ENCODE data around the gene DNAH7. TPM values are rescaled to one million over a fixed set of nuclear protein-coding genes. Genes with fewer than 3 reads are reported as not detected.

DNAH7 gene
- total and polyA plus RNA-seq, 12 donors = 0.36 to 3.6 (median 1.4) TPM

GRCh38 chr2:195850764-195851163 is 217.9 kb downstream of the DNAH7 start:
- no peaks in the 10 kb centered on the region for H3K4me1 ChIP-seq (replicated peaks in 1 of 2)
- 79 to 85% (median 82%) methylated on average over 3 of the region's 3 CpGs for WGBS, 4 donors
- no peak overlapping the region for H3K4me3 ChIP-seq
- H3K9me3 ChIP-seq (replicated peaks in 1 of 3) = no peaks in the 10 kb centered on the region
- TF ChIP-seq POLR2A (IDR thresholded peaks at IDR 0.05) (no peak), CTCF (IDR thresholded peaks at IDR 0.05) (no peak)
- no peak overlapping the region for H3K27ac ChIP-seq
- intact Hi-C loops (cut with DNase I) = no loop called here
- H3K36me3 ChIP-seq (replicated peaks in 1 of 2) = no peaks in the 10 kb centered on the region
- no peak for DNase-seq
- no peaks in the 10 kb centered on the region for H3K27me3 ChIP-seq

- H3K4me1 ChIP-seq (replicated peaks in 1 of 2) = no peaks in the 10 kb centered on the region
- intact Hi-C loops (cut with DNase I) = no loop called here
- no peak overlapping the region for H3K4me3 ChIP-seq
- no peak for TF ChIP-seq CTCF (IDR thresholded peaks at IDR 0.05)
- TF ChIP-seq POLR2A (IDR thresholded peaks at IDR 0.05) = no peak
- no peaks in the 10 kb centered on the region for H3K9me3 ChIP-seq (replicated peaks in 1 of 3)
- no peak overlapping the region for H3K27ac ChIP-seq
- H3K27me3 ChIP-seq = no peaks in the 10 kb centered on the region
- WGBS, 4 donors = 92 to 95% (median 94%) methylated on average over 4 of the region's 4 CpGs
- no peaks in the 10 kb centered on the region for H3K36me3 ChIP-seq (replicated peaks in 1 of 2)
- DNase-seq = no peak
These were observed 220.3 kb downstream of the DNAH7 start for GRCh38 chr2:195848119-195848899.

- WGBS, 4 donors = 72 to 82% (median 78%) methylated on average over 3 of the region's 3 CpGs
- peaks cover 0 to under 1% of the 10 kb centered on the region in 2 donors for H3K4me1 ChIP-seq (replicated peaks in 1 of 2)
- DNase-seq = no peak
- intact Hi-C loops (cut with DNase I) = no loop called here
- H3K36me3 ChIP-seq (replicated peaks in 1 of 2) = no peaks in the 10 kb centered on the region
- H3K4me3 ChIP-seq = no peak overlapping the region
- no peaks in the 10 kb centered on the region for H3K27me3 ChIP-seq
- H3K9me3 ChIP-seq (replicated peaks in 1 of 3) = no peaks in the 10 kb centered on the region
- no peak overlapping the region for H3K27ac ChIP-seq
- no peak for TF ChIP-seq CTCF (IDR thresholded peaks at IDR 0.05)
- TF ChIP-seq POLR2A (IDR thresholded peaks at IDR 0.05) = no peak
These were observed 225.7 kb downstream of the DNAH7 start for GRCh38 chr2:195842932-195843331.

GRCh38 chr2:195838002-195838401 is 230.6 kb downstream of the DNAH7 start:
- H3K27ac ChIP-seq = no peak overlapping the region

More at GRCh38 chr2:195838002-195838401, 230.6 kb downstream of the DNAH7 start:
- Histone ChIP-seq H3K9me3 (replicated peaks in 1 of 3) (no peaks in the 10 kb centered on the region), H3K36me3 (replicated peaks in 1 of 2) (no peaks in the 10 kb centered on the region), H3K4me1 (replicated peaks in 1 of 2) (peaks cover 0 to 8% of the 10 kb centered on the region in 2 donors), H3K27me3 (no peaks in the 10 kb centered on the region), H3K4me3 (no peak overlapping the region)
- WGBS, 4 donors = 25 to 40% (median 38%) methylated on average over 1 of the region's 1 CpG
- no peak for DNase-seq
- intact Hi-C loops (cut with DNase I) = no loop called here
- no peak for TF ChIP-seq CTCF (IDR thresholded peaks at IDR 0.05)
- TF ChIP-seq POLR2A (IDR thresholded peaks at IDR 0.05) = no peak

All from adrenal gland (tissue), 12 donors.